ENCODE measurements around the gene SNPH.

The SNPH gene

GRCh38 chr20:1265226-1265915 is 723 bp upstream of the SNPH start:
- DNase-seq (ENCODE audit: low read depth in 2 of 2): no peak

DNA sequence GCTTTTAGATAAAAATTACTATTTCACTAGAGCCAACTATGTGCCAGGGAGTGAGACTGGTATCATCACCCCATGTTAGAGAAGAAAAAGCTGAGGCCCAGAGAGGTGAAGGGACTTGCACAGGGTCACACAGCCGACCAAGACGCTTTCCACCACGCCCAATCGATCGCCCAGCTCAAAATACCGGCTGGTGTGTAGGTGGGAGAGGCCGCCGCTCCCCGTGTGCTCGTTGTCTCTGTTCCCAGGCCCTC is 253 bp upstream of the SNPH start:
- DNase-seq (ENCODE audit: low read depth in 2 of 2): no peak

DNA sequence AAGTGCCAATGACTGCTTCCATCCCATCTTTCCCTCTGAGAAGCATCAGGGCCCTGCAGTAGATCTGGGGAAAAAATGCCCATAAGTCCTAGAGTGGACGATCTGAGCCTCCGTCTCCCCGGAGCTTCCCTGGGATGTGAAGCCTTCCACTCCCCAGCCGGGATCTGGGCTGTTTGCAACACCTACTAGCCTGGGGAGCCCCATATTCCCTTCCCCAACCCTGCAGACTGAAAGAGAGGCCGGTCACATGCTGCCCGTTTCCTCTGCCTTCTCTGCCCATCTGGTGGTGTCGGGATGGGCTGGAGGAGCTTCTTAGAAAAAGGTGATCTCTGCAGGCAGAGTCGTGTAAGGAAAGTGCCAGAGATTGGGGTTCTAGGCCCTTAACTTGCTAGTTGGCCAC is 1.1 kb downstream of the SNPH start:
- no peak for DNase-seq (ENCODE audit: low read depth in 2 of 2)

DNA sequence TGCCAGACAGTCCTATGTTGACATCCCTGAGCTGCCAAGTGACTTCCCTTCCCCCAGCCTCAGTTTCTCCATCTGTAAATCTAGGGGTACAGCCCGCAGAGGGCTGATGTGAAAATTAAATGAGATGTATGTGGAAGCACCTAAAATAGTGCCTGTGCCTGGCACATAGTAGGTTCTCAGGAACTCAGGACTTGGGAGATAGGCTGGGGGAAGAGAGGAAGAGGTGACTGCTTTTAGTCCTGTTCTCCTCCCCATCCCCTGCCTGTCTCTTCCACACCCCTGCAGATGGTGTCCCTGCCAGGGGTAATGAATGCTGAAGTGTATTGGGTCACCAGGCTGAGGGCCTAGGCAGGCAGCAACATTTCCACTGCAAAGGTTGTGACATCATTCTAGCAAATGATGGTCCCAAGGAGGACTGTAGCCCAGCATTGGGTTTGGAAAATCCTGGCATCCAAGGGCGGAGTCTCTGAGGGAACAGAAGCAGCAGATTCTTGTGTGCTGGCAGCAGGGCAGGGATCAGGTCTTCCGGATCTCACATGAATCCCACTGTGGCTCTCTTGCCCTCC is 1.8 kb downstream of the SNPH start:
- no peak for DNase-seq (ENCODE audit: low read depth in 2 of 2)

GRCh38 chr20:1269235-1269634 is 3.1 kb downstream of the SNPH start:
- no peak for DNase-seq (ENCODE audit: low read depth in 2 of 2)

GRCh38 chr20:1269850-1270249 is 3.8 kb downstream of the SNPH start:
- no peak for DNase-seq (ENCODE audit: low read depth in 2 of 2)

- no peak for DNase-seq (ENCODE audit: low read depth in 2 of 2)
Measured at GRCh38 chr20:1272368-1273100, 6.4 kb downstream of the SNPH start.

DNA sequence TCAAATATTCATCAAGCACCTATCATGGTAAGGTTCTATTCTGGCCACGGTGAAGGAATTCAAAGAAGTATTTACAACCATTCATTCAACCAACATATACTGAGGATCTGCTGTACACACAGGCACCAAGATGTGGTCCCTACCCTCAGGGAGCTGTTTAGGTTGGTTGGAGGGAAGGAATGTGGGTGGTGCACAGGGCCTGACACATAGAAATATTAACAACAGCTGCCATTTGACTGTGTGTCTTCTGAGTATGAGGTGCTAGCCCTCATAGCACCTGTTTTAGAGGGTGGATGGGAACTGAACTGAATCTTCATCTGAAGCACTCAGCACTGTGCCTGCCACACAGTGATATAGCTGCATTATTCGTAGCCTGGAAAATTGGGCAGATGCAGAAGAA is 7.3 kb downstream of the SNPH start:
- no peak for DNase-seq (ENCODE audit: low read depth in 2 of 2)

- DNase-seq (ENCODE audit: low read depth in 2 of 2): no peak
Measured at GRCh38 chr20:1274485-1275311, 8.6 kb downstream of the SNPH start.

DNA sequence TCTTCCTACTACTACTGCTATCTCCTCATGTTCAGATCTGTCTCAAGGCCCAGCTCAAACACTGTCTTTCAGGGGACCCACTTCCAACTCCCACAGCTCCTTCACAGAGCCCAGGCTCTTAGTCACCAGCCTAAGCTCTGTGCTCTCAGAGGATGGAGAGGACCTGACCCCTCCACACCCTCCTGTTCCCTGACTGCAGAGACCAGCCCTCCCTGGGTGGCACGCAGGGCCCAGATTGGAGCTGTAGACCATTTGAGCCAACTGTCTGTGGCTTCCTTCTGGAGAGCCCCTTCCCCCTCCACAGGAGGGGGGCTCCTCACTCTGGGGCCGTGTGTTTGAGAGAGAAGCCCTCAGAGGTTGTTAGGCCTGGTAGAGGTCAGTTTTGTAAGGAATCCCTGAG is 9.8 kb downstream of the SNPH start:
- DNase-seq (ENCODE audit: low read depth in 2 of 2): no peak

DNA sequence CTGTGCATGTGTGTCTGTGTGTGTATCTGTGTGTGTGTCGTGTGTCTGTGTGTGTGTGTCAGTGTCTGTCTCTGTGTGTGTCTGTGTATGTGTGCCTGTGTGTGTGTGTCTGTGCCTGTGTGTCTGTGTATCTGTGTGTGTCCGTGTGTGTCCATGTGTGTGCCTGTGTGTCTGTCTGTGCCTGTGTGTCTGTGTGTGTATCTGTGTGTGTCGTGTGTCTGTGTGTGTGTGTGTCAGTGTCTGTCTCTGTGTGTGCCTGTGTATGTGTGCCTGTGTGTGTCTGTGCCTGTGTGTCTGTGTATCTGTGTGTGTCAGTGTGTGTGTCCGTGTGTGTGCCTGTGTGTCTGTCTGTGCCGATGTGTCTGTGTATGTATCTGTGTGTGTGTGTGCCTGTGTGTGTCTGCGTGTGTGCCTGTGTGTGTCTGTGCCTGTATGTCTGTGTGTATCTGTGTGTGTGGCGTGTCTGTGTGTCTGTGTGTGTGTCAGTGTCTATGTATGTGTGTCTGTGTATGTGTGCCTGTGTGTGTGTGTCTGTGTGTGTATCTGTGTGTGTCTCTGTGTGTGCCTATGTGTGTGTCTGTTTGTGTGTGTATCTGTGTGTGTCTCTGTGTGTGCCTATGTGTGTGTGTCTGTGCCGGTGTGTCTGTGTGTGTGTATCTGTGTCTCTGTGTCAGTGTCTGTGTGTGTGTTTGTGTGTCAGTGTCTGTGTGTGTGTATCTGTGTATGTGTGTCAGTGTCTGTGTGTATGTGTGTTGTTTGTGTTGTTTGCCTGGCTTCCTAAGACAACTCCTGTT is 11.6 kb downstream of the SNPH start:
- no peak for DNase-seq (ENCODE audit: low read depth in 2 of 2)

GRCh38 chr20:1278993-1279392 is 12.9 kb downstream of the SNPH start:
- no peak for DNase-seq (ENCODE audit: low read depth in 2 of 2)

DNA sequence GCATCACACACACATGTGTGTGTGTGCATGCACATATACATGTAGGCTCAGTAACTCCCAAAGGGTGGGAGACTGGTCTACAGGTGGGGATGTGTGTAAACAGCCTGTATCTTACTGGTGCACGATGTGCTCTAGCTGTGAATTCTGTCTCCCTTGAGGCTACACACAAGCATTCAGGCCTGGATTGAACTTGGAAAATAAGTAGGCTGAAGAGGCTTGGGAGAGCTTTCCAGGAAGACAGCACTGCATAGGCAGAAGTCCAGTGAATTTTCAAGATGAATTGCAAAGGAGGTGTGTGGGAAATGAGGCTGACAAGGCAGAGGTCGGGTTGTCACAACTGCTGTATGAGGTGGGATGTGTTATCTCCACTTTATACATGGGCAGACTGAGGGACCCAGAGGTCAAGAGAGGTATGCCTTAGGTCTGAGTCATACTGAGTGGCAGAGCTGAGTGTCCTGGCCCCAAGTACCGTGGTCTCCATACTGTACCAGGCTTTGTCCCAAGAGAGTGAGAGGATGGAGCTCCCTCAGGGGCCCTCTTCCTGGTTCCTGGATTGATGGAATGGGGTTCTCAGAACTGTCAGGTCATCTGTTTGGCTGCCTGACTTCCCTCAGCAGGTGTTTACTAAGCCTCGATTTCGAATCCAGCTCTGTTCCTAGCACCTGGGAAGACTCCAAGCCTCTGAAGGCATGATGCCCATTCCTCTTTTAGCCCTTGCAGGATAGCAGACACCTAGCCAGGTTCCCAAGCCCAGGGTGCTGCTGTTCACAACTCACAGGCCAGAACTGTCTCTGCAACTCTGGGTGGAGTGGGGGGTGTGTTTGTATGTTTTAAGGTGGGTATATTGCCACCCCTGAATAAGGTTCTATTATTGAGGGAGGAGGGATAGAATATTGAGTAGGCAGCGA is 14.4 kb downstream of the SNPH start:
- no peak for DNase-seq (ENCODE audit: low read depth in 2 of 2)

- DNase-seq (ENCODE audit: low read depth in 2 of 2): no peak
Measured at GRCh38 chr20:1281279-1282057, 15.4 kb downstream of the SNPH start.

DNA sequence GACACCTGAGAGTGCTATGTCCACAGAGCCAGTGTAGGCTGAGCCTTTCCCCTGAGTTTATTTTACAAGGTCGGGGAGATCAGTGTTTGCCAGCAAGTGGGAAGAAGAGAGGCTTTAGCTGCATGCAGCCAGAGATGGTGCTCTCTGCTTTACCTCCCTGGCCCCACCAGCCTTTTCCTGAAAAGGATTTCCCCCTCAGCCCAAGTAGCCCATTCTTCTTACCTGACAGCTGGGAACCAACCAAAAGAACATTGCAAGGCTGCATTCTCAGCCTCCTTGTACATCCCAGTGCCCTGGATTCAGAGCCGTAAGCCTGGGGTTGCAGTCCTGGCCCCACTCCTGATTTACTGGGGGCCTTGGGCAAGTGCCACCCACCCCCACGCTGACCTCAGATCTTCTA is 16.9 kb downstream of the SNPH start:
- DNase-seq (ENCODE audit: low read depth in 2 of 2): no peak

GRCh38 chr20:1283522-1284510 is 17.7 kb downstream of the SNPH start:
- DNase-seq (ENCODE audit: low read depth in 2 of 2): no peak

DNA sequence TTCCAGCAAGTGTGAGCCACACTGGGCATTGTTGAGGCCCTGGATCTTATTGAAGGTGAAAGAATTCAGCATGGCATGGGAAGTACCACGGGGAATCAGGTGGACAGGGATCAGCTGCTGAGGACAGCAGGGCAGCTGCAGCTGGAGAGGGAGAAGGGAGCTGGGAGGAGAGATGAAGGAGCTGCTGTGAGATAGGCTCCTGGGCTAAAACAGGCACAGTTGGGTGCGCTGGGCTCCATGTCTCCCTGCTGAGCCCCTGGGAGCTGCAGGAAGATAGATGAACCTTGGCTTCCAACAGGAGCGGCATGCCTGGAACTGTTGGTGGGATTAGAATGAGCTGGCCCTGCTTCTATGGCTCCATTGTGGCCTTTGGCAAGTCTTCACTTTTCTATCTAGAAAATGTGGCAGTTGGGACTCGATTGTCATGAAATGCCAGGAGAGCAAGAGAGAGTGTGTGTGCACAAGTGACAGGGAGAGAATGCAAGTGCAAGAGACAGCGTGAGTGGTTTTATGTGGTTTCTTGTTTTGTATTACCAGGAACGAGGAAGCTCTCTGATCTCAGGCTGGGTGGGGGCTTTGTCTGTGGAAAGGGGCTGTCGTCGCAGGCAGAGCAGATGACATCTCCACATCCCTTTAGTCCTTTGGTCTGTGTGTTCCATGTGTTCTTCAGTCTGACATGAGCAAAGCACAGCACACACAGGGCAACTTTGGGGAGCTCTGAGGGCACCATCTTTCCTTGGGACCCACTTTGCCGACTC is 20.4 kb downstream of the SNPH start:
- DNase-seq (ENCODE audit: low read depth in 2 of 2): no peak

DNA sequence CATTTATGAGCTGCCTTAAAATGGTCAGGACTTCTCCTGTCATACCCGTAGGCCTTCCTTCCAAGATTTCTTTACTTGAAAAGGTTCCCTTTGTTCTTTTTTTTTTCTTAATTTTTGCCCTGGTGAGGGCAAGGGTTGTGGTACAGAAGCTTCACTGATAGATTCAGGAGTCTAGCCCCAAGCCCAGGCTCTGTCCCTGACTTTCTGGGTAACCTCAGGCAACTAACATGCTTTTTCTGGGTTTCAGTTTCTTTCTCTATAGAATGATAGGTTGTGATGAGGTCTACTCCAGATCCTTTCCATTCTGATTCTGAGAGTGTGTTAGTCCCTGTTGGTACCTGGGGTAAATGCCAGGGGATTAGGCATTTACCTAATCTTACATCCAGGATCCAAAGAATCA is 21.2 kb downstream of the SNPH start:
- DNase-seq (ENCODE audit: low read depth in 2 of 2): no peak

Measured in stimulated activated CD8-positive, alpha-beta memory T cell treated with anti-CD3 and anti-CD28 coated beads, Interleukin-15, amount 100 ng/mL, for 4 hours (primary cell).